Esophagus squamous epithelium (tissue), 4 donors: ENCODE results near the gene APEX2.

Experiments
- CTCF ChIP-seq, 6 experiments: fragments of 450-650 bp in 4 of 6; fragments of 200-600 bp in 2 of 6; sonication (generic) in 2 of 6; IDR thresholded peaks; one replicate each; pipeline ENCODE4 v1.5.1; 2016 to 2019; ENCODE audit warnings: antibody characterized with exemption in 6 of 6, mild to moderate bottlenecking in 4 of 6, moderate library complexity in 4 of 6
- POLR2A ChIP-seq, 4 donors: fragments of 450-650 bp; IDR thresholded peaks; one replicate each; pipeline ENCODE4 v1.6.1; 2017; ENCODE audit warnings: antibody characterized with exemption in 4 of 4, mild to moderate bottlenecking in 4 of 4, moderate library complexity in 3 of 4

- no peak for TF ChIP-seq CTCF (IDR thresholded peaks at IDR 0.05)
- TF ChIP-seq POLR2A (IDR thresholded peaks at IDR 0.05), result no peak
Measured at GRCh38 chrX:54979432-54979831, 20.7 kb upstream of the APEX2 start.
